ENCODE measurements around the gene GLDN.

Gene GLDN

GRCh38 chr15:51448622-51449399 is 107.4 kb downstream of the GLDN start:
- DNase-seq = no peak

GRCh38 chr15:51450001-51450400 is 108.5 kb downstream of the GLDN start:
- no peak for DNase-seq
